Right renal cortex interstitium (tissue), 3 donors: ENCODE measurements around the gene SPDYE9. TPM values are rescaled to one million over a fixed set of nuclear protein-coding genes. Genes with fewer than 3 reads are reported as not detected.
"Not testable (repeated sequence)": the region's sequence is repeated elsewhere in the genome, so short reads cannot be mapped to it uniquely, and the experiment has no call there.

Experiments used
- DNase-seq, 3 donors: peaks; one replicate each; pipeline ENCODE4 v3.0.0-alpha.2; 2013; ENCODE audit warnings: low read depth in 3 of 3, low spot score in 2 of 3
- polyA plus RNA-seq, 3 donors: library from polyadenylated mRNA; unstranded; fragments of 120-200 nt; gene quantifications; one replicate each; pipeline ENCODE4 v1.2.1, GENCODE V29; 2013; ENCODE audit not compliant: insufficient read length in 3 of 3

SPDYE9 gene, protein sequence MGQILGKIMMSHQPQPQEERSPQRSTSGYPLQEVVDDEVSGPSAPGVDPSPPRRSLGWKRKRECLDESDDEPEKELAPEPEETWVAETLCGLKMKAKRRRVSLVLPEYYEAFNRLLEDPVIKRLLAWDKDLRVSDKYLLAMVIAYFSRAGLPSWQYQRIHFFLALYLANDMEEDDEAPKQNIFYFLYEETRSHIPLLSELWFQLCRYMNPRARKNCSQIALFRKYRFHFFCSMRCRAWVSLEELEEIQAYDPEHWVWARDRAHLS
- under 1 TPM; 0.16 to 0.35 (median 0.21) TPM for polyA plus RNA-seq

DNA sequence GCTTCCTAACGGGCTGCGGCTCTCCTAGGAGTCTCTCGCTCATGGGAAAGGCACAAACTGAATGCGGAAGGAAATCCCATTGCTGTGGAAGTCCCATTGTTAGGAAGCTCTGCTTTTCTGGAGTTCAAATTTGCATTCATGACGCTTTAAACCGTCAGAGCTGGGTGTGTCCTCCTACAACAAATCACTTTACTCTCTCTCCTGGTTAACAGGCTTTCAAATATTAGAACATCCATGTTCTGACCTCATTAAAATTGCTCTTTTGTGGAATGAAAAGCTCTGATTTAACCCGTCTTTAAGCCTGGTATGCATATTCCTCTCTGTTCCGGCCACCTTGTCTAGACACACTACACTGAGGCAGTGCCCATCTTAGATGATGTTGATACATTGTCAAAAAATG lies at the start of gene SPDYE9:
TSS of gene SPDYE9 (minus strand) at position 101 of the 400 bp plus-strand sequence. CDS start 1,800 bp downstream, outside the sequence.
- DNase-seq = not testable (repeated sequence)

DNA sequence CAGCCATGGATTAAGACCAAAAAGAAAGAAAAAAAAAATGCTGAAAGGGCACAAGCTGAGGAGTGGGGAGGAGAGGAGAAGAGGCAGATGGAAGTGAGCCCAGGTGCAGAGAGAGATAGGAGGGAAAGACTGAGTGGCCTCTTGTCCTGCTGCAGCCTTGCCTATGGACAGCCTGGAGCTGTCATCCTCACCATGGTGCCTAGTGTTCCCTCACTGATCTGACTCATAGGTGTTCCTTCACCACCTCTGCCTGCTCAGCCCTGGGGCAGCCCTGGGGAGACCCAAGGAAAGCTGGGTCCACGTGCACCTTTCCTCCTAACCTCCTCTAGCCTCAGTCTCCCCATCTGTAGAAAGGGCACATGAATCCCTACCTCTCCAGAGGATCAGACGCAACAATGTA lies 49.0 kb upstream of the SPDYE9 start:
- DNase-seq = not testable (repeated sequence)

DNA sequence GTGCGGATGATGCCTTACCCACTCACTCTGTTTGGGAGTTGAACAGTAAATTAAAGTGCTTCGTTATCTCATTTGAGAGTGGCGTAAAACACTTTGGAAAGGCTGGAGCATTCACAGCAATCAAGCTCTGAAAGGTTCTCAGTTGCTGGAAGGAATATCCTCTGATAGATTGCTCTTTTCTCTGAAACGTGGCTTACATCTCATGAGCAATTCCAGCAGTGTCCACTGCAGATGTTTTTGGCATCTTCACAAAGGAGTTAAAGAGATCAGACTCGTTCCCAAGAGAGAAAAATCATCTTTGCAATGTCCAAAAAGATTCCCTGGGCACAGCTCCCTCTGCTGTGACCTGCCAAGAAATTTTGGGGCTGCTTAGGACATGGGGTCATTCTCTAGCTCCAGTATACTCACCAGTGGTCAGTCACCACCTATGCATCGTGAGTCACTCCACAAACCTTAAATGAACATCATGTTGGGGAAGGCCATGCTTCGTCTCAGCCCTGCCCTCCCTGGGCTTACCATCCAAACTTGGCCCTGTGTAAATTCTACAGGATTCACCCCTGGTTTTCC lies 46.9 kb upstream of the SPDYE9 start:
- not testable (repeated sequence) for DNase-seq

DNA sequence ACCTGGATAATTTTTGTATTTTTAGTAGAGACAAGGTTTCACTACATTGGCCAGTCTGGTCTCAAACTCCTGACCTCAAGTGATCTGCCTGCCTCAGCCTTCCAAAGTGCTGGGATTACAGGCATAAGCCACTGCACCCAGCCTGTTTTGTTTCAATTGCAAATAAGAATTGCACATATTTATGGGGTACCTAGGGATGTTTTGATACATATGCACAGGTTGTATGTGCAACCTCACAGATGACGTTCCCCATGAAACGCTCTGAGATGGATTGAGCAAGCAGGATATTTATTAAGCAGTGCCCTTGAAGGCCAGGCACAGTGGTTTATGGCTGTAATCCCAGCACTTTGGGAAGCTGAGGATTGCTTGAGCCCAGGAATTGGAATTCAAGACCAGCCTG lies 44.8 kb upstream of the SPDYE9 start:
- DNase-seq = not testable (repeated sequence)

DNA sequence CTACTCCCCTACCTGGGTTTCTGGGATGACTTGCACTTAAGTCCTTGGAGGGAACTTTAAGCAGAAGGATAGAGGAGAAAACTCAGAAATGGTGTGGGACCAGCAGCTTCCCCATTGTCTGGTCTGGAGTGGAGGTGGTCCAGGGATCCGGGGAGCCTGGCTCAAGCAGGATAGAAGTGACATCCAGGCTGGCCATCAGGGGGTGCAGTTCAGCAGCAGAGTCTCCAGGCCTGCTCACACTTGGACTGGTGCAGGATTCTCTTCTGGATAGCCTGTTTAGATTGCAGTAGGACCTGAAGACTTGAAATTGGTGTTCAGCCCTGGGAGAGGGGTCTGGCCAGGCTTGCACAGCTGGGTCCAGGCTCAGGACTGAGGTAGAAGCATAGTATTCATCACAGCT lies 38.3 kb upstream of the SPDYE9 start:
- DNase-seq = not testable (repeated sequence)

DNA sequence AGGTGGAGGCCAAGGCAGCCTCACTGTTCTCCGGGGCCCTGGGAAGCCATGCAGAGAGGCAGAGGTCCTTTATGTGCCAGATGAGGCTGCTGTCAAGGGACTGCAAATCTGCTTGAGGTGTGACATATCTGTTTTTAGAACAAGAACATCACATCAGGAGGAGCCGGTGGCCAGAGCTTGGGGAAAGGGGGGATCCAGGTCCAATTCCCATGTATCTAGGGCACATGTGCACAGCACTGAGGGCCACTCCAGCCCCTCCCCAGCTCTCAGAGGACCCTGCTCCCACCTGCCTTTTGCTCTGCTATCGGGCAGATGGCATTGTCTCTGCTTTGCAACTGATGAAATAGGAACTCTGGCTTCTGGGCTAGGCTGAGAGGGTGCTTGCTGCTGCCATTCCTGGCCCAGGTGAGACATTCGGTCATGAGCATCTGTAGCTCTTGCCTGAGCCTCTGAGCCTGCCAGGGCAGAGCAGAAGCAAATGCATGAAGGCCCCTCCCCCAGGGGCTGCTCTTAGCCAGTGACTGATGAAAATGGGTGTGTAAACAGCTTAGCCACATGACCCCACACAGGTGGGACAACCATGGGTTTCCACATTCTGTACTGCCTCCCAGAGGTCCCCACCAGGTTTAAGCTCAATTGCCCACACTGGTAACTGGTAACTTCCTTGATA lies 37.1 kb upstream of the SPDYE9 start:
- not testable (repeated sequence) for DNase-seq

DNA sequence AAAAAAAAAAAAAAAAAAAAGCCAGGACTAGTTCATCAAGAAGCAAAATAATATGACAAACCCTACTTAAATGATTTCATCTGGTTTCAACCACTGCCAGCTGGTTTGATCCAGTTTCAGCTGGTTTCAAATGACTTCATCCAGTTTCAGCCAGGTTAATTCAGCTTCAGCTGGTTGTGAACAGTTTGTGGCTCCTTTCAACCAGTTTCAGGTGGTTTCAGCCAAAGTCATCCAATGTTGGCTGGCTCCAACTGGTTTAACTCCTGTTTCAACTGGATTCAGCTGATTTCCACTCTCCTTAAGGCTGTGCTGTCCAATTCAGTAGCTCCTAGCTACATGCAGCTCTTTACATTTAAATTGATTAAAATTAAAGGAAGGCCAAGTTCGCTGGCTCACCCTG lies 32.3 kb upstream of the SPDYE9 start:
- DNase-seq = not testable (repeated sequence)

DNA sequence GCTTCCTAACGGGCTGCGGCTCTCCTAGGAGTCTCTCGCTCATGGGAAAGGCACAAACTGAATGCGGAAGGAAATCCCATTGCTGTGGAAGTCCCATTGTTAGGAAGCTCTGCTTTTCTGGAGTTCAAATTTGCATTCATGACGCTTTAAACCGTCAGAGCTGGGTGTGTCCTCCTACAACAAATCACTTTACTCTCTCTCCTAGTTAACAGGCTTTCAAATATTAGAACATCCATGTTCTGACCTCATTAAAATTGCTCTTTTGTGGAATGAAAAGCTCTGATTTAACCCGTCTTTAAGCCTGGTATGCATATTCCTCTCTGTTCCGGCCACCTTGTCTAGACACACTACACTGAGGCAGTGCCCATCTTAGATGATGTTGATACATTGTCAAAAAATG lies 28.0 kb downstream of the SPDYE9 start, which contains the start of gene SPDYE11:
TSS of gene SPDYE11 (minus strand) at position 101 of the 400 bp plus-strand sequence. CDS start 1,800 bp downstream, outside the sequence.
- not testable (repeated sequence) for DNase-seq

DNA sequence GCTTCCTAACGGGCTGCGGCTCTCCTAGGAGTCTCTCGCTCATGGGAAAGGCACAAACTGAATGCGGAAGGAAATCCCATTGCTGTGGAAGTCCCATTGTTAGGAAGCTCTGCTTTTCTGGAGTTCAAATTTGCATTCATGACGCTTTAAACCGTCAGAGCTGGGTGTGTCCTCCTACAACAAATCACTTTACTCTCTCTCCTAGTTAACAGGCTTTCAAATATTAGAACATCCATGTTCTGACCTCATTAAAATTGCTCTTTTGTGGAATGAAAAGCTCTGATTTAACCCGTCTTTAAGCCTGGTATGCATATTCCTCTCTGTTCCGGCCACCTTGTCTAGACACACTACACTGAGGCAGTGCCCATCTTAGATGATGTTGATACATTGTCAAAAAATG lies 56.2 kb downstream of the SPDYE9 start, which contains the start of gene SPDYE8:
TSS of gene SPDYE8 (minus strand) at position 101 of the 400 bp plus-strand sequence. CDS start 1,800 bp downstream, outside the sequence.
- not testable (repeated sequence) for DNase-seq

Other genes with a start within 250 kb of the SPDYE9 start
- 10 to 100 TPM; 33.7 to 35.7 (median 34.3) TPM for gene POM121, start 160.9 kb downstream of the SPDYE9 start, polyA plus RNA-seq
- 1 to 10 TPM in 1 of 3 donors, under 1 TPM in 2; 0.69 to 1.3 (median 0.78) TPM for gene TRIM74, start 116.6 kb downstream of the SPDYE9 start, polyA plus RNA-seq
- under 1 TPM; 0.16 to 0.33 (median 0.21) TPM for gene SPDYE8, start 56.3 kb downstream of the SPDYE9 start, polyA plus RNA-seq
- under 1 TPM; 0.21 to 0.50 (median 0.25) TPM for gene SPDYE11, start 28.1 kb downstream of the SPDYE9 start, polyA plus RNA-seq
- 10 to 100 TPM; 12.0 to 12.8 (median 12.2) TPM for gene NSUN5, start 222.8 kb upstream of the SPDYE9 start, polyA plus RNA-seq
- gene TRIM50, start 242.0 kb upstream of the SPDYE9 start, polyA plus RNA-seq = under 1 TPM; 0.15 to 0.21 (median 0.21) TPM
- under 1 TPM; 0.22 to 0.26 (median 0.25) TPM for gene FKBP6, start 242.1 kb upstream of the SPDYE9 start, polyA plus RNA-seq